Measurements from ENCODE around the gene BICD1. TPM values are rescaled to one million over a fixed set of nuclear protein-coding genes. Genes with fewer than 3 reads are reported as not detected.
A peak's percentile ranks its signal among the peaks of the same experiment; 100 is the strongest.

The BICD1 gene
- total RNA-seq, 2 experiments from 2014 or later: 10.5 to 10.7 TPM

GRCh38 chr12:32104572-32105355 is 1.9 kb upstream of the BICD1 start:
- intact Hi-C loops (cut with micrococcal nuclease): no loop called here
- no peak for DNase-seq

GRCh38 chr12:32105986-32106516 is 596 bp upstream of the BICD1 start:
- CTCF ChIA-PET: interaction anchor here (0.9 to 1.0 kb wide), 2 partner anchors 9 to 374 kb away, joined by 3 read pairs; no protein-coding TSS in a partner anchor
- H3K27ac Mint-ChIP-seq: peak overlapping the region; percentile 44
- no peaks in the 10 kb centered on the region for H3K9me3 Mint-ChIP-seq
- POLR2A ChIA-PET: interaction anchor here (0.9 to 2.2 kb wide), 3 partner anchors 21 to 423 kb away, joined by 3 to 10 read pairs (median 3); no protein-coding TSS in a partner anchor
- H3K4me3 Mint-ChIP-seq: peak overlapping the region; percentile 72
- H3K4me1 Mint-ChIP-seq (ENCODE audit: low read depth): peaks cover 23% of the 10 kb centered on the region
- DNase-seq: no peak
- intact Hi-C loops (cut with micrococcal nuclease): loop anchor here (2.0 kb wide), 2 partner anchors 145 to 447 kb away; partner anchors contain the start of gene ETFBKMT
- H3K36me3 Mint-ChIP-seq: no peaks in the 10 kb centered on the region
- H3K27me3 Mint-ChIP-seq: no peaks in the 10 kb centered on the region

More at GRCh38 chr12:32104572-32105355, 1.9 kb upstream of the BICD1 start:
- POLR2A ChIA-PET: no interaction called here
- no peaks in the 10 kb centered on the region for H3K9me3 Mint-ChIP-seq
- H3K36me3 Mint-ChIP-seq: no peaks in the 10 kb centered on the region
- H3K27ac Mint-ChIP-seq: no peak overlapping the region
- no peak overlapping the region for H3K4me3 Mint-ChIP-seq
- H3K27me3 Mint-ChIP-seq: no peaks in the 10 kb centered on the region
- CTCF ChIA-PET: no interaction called here
- peaks cover 19% of the 10 kb centered on the region for H3K4me1 Mint-ChIP-seq (ENCODE audit: low read depth)

- POLR2A ChIA-PET: interaction anchor here (0.5 to 2.2 kb wide), 6 partner anchors 27 to 618 kb away, joined by 3 to 10 read pairs (median 4); partner anchors contain the start of genes ETFBKMT and RESF1
- Mint-ChIP-seq H3K4me1 (ENCODE audit: low read depth) (peaks cover 23% of the 10 kb centered on the region), H3K4me3 (peak overlapping the region; percentile 87), H3K27ac (peak overlapping the region; percentile 82), H3K36me3 (peaks cover 3% of the 10 kb centered on the region), H3K27me3 (no peaks in the 10 kb centered on the region), H3K9me3 (no peaks in the 10 kb centered on the region)
- intact Hi-C loops (cut with micrococcal nuclease): loop anchor here (1.0 to 2.0 kb wide), 3 partner anchors 27 to 449 kb away; partner anchors contain the start of gene ETFBKMT
- peak; percentile 60 for DNase-seq
- CTCF ChIA-PET: interaction anchor here (0.7 to 1.4 kb wide), 6 partner anchors 10 to 455 kb away, joined by 3 to 5 read pairs (median 3); no protein-coding TSS in a partner anchor
Measured at GRCh38 chr12:32107359-32108267, 966 bp downstream of the BICD1 start.

DNA sequence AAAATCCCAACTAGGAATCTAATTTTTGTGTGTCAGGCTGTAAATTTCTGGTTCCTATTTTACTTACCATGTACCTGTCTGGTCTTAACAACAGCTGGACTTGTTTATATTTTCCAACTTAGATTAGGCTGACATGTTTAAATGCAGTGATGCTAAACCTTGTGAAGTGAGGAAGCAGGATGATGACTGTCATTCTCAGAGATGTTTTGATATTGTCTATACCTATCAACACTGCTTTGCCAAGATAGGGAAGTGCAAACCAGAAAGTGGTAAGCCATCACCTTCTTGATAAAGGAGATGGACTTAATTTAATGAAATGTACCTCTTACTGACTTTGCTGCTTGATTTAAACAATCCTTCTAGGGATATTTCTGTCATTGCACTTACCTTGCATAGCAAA is 2.1 kb downstream of the BICD1 start:
- Mint-ChIP-seq H3K27ac (no peak overlapping the region), H3K4me1 (ENCODE audit: low read depth) (peaks cover 23% of the 10 kb centered on the region), H3K4me3 (peak overlapping the region; percentile 49), H3K9me3 (no peaks in the 10 kb centered on the region), H3K36me3 (peaks cover 3% of the 10 kb centered on the region), H3K27me3 (no peaks in the 10 kb centered on the region)
- POLR2A ChIA-PET: no interaction called here
- no peak for DNase-seq
- CTCF ChIA-PET: interaction anchor here (0.7 kb wide), 1 partner anchor 451 kb away, joined by 3 read pairs; no protein-coding TSS in a partner anchor
- intact Hi-C loops (cut with micrococcal nuclease): no loop called here

- intact Hi-C loops (cut with micrococcal nuclease): no loop called here
Measured at GRCh38 chr12:32110417-32110816, 3.8 kb downstream of the BICD1 start.

DNA sequence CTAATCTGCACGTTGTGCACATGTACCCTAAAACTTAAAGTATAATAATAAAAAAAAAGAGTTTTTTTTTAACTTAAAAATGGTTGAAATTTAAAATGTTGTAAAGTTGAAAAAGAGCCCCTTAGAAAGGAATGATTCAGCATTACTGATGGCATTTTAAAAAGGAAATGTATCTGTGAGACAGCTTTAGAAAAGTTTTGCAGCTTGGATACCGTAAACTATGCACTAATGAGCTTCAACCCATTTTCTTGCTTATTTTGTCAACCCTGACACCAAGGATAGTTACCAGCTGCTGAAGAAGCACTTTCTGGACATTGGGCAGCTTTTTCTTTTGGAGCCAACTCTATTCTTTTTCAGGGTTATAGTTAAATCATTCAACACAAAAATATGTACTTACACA is 4.3 kb downstream of the BICD1 start:
- H3K4me3 Mint-ChIP-seq: no peak overlapping the region
- no peak overlapping the region for H3K27ac Mint-ChIP-seq
- H3K36me3 Mint-ChIP-seq: peaks cover 3% of the 10 kb centered on the region
- ChIA-PET POLR2A (no interaction called here), CTCF (interaction anchor here (1.2 kb wide), 1 partner anchor 458 kb away, joined by 5 read pairs; no protein-coding TSS in a partner anchor)
- intact Hi-C loops (cut with micrococcal nuclease): no loop called here
- no peak for DNase-seq
- H3K4me1 Mint-ChIP-seq (ENCODE audit: low read depth): peaks cover 21% of the 10 kb centered on the region
- H3K9me3 Mint-ChIP-seq: no peaks in the 10 kb centered on the region
- H3K27me3 Mint-ChIP-seq: no peaks in the 10 kb centered on the region

More at GRCh38 chr12:32110417-32110816, 3.8 kb downstream of the BICD1 start:
- Mint-ChIP-seq H3K36me3 (peaks cover 3% of the 10 kb centered on the region), H3K27me3 (no peaks in the 10 kb centered on the region), H3K4me1 (ENCODE audit: low read depth) (peaks cover 23% of the 10 kb centered on the region), H3K4me3 (no peak overlapping the region), H3K27ac (no peak overlapping the region), H3K9me3 (no peaks in the 10 kb centered on the region)
- DNase-seq: no peak
- ChIA-PET POLR2A (no interaction called here), CTCF (interaction anchor here (1.2 kb wide), 1 partner anchor 458 kb away, joined by 5 read pairs; no protein-coding TSS in a partner anchor)

GRCh38 chr12:32115404-32116104 is 8.9 kb downstream of the BICD1 start:
- peaks cover 7% of the 10 kb centered on the region for H3K36me3 Mint-ChIP-seq
- POLR2A ChIA-PET: interaction anchor here (1.1 kb wide), 1 partner anchor 9 kb away, joined by 3 read pairs; no protein-coding TSS in a partner anchor

GRCh38 chr12:32116897-32117296 is 10.2 kb downstream of the BICD1 start:
- Mint-ChIP-seq H3K36me3 (peaks cover 7% of the 10 kb centered on the region), H3K9me3 (no peaks in the 10 kb centered on the region), H3K4me3 (no peak overlapping the region), H3K27ac (no peak overlapping the region), H3K27me3 (no peaks in the 10 kb centered on the region), H3K4me1 (ENCODE audit: low read depth) (peaks cover 8% of the 10 kb centered on the region)
- ChIA-PET CTCF (interaction anchor here (1.2 kb wide), 1 partner anchor 10 kb away, joined by 3 read pairs; the partner anchor contains the start of gene BICD1), POLR2A (no interaction called here)
- intact Hi-C loops (cut with micrococcal nuclease): no loop called here
- DNase-seq: no peak

More at GRCh38 chr12:32115404-32116104, 8.9 kb downstream of the BICD1 start:
- CTCF ChIA-PET: interaction anchor here (1.2 kb wide), 1 partner anchor 9 kb away, joined by 3 read pairs; no protein-coding TSS in a partner anchor
- H3K4me3 Mint-ChIP-seq: no peak overlapping the region
- DNase-seq: no peak
- H3K27me3 Mint-ChIP-seq: no peaks in the 10 kb centered on the region
- no peak overlapping the region for H3K27ac Mint-ChIP-seq
- intact Hi-C loops (cut with micrococcal nuclease): no loop called here
- H3K4me1 Mint-ChIP-seq (ENCODE audit: low read depth): peaks cover 7% of the 10 kb centered on the region
- no peaks in the 10 kb centered on the region for H3K9me3 Mint-ChIP-seq

DNA sequence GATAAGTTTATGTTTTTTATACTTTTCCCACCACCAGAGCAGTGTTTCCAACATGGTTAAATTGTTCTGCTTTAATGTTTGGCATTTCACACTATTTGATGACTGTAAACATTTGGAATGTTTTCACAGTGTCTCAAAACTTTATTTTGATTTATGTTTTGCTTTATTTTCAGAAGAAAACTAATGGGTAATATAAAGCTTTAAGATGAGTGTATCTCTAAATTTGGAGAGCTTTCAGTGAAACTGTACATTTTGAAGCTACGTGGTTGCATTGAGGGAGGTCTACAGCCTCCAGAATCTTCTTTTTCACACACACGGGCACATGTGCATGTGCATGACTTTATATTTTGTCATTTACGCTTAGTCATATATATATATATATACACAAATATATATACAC is 10.7 kb downstream of the BICD1 start:
- Mint-ChIP-seq H3K36me3 (peaks cover 5% of the 10 kb centered on the region), H3K27me3 (no peaks in the 10 kb centered on the region), H3K27ac (no peak overlapping the region), H3K4me1 (ENCODE audit: low read depth) (peaks cover 8% of the 10 kb centered on the region), H3K4me3 (no peak overlapping the region), H3K9me3 (no peaks in the 10 kb centered on the region)
- ChIA-PET POLR2A (no interaction called here), CTCF (interaction anchor here (1.2 kb wide), 1 partner anchor 10 kb away, joined by 3 read pairs; the partner anchor contains the start of gene BICD1)
- no peak for DNase-seq
- intact Hi-C loops (cut with micrococcal nuclease): no loop called here

DNA sequence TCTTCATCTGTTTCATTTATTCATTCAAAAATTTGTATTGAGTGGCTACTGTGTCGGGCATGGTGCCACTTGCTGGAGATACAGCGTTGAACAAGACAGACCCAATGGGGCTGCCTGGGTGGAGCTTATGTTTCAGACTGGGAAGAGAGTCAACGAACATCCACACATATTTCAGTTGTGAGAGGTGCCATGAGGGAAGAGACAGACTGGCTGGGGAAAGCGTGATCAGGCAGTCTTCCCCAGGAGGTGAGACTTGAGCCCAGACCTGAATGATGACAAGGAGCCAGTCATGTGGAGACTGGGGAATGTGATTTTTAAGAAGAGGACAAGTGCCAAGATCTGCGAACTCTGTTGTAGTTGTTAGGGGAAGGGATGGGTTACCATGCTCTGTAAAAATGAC is 12.2 kb downstream of the BICD1 start:
- no peak overlapping the region for H3K4me3 Mint-ChIP-seq
- DNase-seq: no peak
- H3K27ac Mint-ChIP-seq: no peak overlapping the region
- H3K27me3 Mint-ChIP-seq: no peaks in the 10 kb centered on the region
- no peaks in the 10 kb centered on the region for H3K9me3 Mint-ChIP-seq
- ChIA-PET POLR2A (no interaction called here), CTCF (no interaction called here)
- peaks cover 4% of the 10 kb centered on the region for H3K36me3 Mint-ChIP-seq
- H3K4me1 Mint-ChIP-seq (ENCODE audit: low read depth): peaks cover 8% of the 10 kb centered on the region
- intact Hi-C loops (cut with micrococcal nuclease): no loop called here

- ChIA-PET CTCF (no interaction called here), POLR2A (interaction anchor here (0.6 kb wide), 1 partner anchor 471 kb away, joined by 4 read pairs; no protein-coding TSS in a partner anchor)
- intact Hi-C loops (cut with micrococcal nuclease): no loop called here
- Mint-ChIP-seq H3K4me1 (ENCODE audit: low read depth) (peaks cover 11% of the 10 kb centered on the region), H3K9me3 (no peaks in the 10 kb centered on the region), H3K4me3 (no peak overlapping the region), H3K27me3 (no peaks in the 10 kb centered on the region), H3K36me3 (peaks cover 4% of the 10 kb centered on the region), H3K27ac (no peak overlapping the region)
- DNase-seq: no peak
Measured at GRCh38 chr12:32120419-32120818, 13.8 kb downstream of the BICD1 start.

All from activated CD4-positive, alpha-beta memory T cell treated with anti-CD3 and anti-CD28 coated beads for 36 hours (primary cell).